Right lobe of liver (tissue), 4 donors: Measurements from ENCODE around the gene FFAR1.
A peak's percentile ranks its signal among the peaks of the same experiment; 100 is the strongest.

Experiments used
- POLR2A ChIP-seq: fragments of 450-650 bp; IDR thresholded peaks from one replicate; pipeline ENCODE4 v1.6.1; 2017; ENCODE audit warnings: antibody characterized with exemption, mild to moderate bottlenecking
- TF ChIP-seq, protein P1 (sequence below), 4 donors: fragments of 200-600 bp in 3 of 4; fragments of 450-650 bp in 1 of 4; IDR thresholded peaks; one replicate each; pipeline versions ENCODE4 v1.5.1 to v1.8.0; 2016 to 2022; ENCODE audit warnings: antibody characterized with exemption in 4 of 4, mild to moderate bottlenecking in 2 of 4
- donor health status: DM: no; HTN: no; CAD: no.
- donor health status: DM: no; HTN: no; CAD: no.
- donor health status: DM: no; HTN: yes; CAD: no.

DNA sequence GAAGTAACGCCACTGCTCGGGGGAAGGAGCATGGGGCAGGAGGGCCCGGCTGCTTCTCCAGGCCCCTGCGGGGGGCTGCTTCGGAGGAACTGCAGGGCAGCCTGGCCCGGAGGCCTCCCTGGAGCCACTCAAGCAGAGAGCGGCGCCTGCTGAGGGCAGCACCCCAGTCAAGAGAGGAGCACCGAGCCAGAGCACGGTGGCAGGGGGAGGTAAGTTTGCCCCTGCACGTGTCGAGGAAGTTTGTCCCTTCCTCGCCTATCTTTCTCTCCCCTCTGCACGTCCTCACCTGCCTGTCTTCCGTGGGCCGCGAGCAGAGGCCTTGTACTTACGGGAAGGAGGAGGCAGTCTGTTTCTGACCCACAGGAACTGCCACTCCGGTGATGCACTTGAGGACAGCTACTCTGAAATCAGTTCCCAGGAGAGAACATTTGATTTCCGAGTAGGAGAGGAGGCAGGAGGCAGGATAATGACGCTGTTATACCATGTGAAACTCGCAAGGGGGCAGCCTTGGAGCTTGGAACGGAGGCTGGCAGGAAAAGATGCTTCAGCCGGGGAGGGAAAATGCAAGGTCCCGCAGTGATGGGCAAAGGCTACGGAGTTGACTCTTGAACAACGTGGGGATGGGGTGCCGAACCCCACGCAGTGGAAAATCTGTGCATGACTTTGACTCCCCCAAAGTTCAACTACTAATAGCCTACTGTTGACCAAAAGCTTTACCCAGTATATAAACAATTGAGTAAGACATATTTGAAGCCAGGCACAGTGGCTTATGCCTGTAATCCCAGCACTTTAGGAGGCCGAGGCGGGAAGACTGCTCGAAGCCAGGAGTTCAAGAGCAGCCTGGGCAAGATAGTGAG, 5.0 kb downstream of the FFAR1 start:
- TF ChIP-seq, protein P1, sequence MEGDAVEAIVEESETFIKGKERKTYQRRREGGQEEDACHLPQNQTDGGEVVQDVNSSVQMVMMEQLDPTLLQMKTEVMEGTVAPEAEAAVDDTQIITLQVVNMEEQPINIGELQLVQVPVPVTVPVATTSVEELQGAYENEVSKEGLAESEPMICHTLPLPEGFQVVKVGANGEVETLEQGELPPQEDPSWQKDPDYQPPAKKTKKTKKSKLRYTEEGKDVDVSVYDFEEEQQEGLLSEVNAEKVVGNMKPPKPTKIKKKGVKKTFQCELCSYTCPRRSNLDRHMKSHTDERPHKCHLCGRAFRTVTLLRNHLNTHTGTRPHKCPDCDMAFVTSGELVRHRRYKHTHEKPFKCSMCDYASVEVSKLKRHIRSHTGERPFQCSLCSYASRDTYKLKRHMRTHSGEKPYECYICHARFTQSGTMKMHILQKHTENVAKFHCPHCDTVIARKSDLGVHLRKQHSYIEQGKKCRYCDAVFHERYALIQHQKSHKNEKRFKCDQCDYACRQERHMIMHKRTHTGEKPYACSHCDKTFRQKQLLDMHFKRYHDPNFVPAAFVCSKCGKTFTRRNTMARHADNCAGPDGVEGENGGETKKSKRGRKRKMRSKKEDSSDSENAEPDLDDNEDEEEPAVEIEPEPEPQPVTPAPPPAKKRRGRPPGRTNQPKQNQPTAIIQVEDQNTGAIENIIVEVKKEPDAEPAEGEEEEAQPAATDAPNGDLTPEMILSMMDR (IDR thresholded peaks at IDR 0.05): peak; percentile 75 to 93 (median 81)
- no peak for TF ChIP-seq POLR2A
